Frontal cortex (tissue), 4 donors: Measurements from ENCODE around the gene RRP8. TPM values are rescaled to one million over a fixed set of nuclear protein-coding genes. Genes with fewer than 3 reads are reported as not detected.

Experiments used
- DNase-seq, 2 donors: peaks; one replicate each; pipeline ENCODE4 v3.0.0; 2012; ENCODE audit warnings: low spot score in 2 of 2
- FAIRE-seq: peaks from 2 replicates; lab custom pipeline; 2012; peaks lifted over from hg19 to GRCh38; lab: Jason Lieb, UNC
- total RNA-seq: library from RNA; depleted of rRNA; stranded (reverse); fragments of >200 nt; gene quantifications from one replicate; pipeline ENCODE4 v1.2.3, GENCODE V29; 2014
- donor health status: control.
- donor health status: control.
- donor health status: control.

Gene RRP8
- total RNA-seq, 1 donor from 2014 or later: 11.4 TPM

GRCh38 chr11:6633422-6634408 lies 30.3 kb upstream of the RRP8 start:
- FAIRE-seq (no peak), DNase-seq (no peak)

- DNase-seq (no peak), FAIRE-seq (no peak)
Observed at GRCh38 chr11:6632116-6633073, 29.0 kb upstream of the RRP8 start.

GRCh38 chr11:6631361-6631890 lies 28.0 kb upstream of the RRP8 start:
- FAIRE-seq (no peak), DNase-seq (no peak)

GRCh38 chr11:6630632-6631291 lies 27.3 kb upstream of the RRP8 start:
- DNase-seq: no peak

GRCh38 chr11:6629892-6630631 lies 26.6 kb upstream of the RRP8 start:
- DNase-seq (no peak), FAIRE-seq (no peak)

More at GRCh38 chr11:6630632-6631291, 27.3 kb upstream of the RRP8 start:
- FAIRE-seq: no peak

- FAIRE-seq (no peak), DNase-seq (no peak)
Observed at GRCh38 chr11:6629573-6629891, 26.1 kb upstream of the RRP8 start.

- DNase-seq (no peak), FAIRE-seq (no peak)
Observed at GRCh38 chr11:6628526-6628925, 25.1 kb upstream of the RRP8 start.

GRCh38 chr11:6627762-6628241 lies 24.4 kb upstream of the RRP8 start:
- no peak for FAIRE-seq
- no peak for DNase-seq

GRCh38 chr11:6626971-6627761 lies 23.8 kb upstream of the RRP8 start:
- DNase-seq: peak; percentile 62 to 63
- no peak for FAIRE-seq

GRCh38 chr11:6625832-6626420 lies 22.5 kb upstream of the RRP8 start:
- FAIRE-seq: no peak
- DNase-seq: no peak

- DNase-seq: no peak
- FAIRE-seq: no peak
Observed at GRCh38 chr11:6625156-6625831, 21.9 kb upstream of the RRP8 start.

- DNase-seq (no peak), FAIRE-seq (no peak)
Observed at GRCh38 chr11:6623391-6624363, 20.3 kb upstream of the RRP8 start.

- no peak for DNase-seq
- no peak for FAIRE-seq
Observed at GRCh38 chr11:6622261-6623171, 19.1 kb upstream of the RRP8 start.

GRCh38 chr11:6621711-6622211 lies 18.3 kb upstream of the RRP8 start:
- FAIRE-seq (no peak), DNase-seq (no peak)

- DNase-seq: no peak
- no peak for FAIRE-seq
Observed at GRCh38 chr11:6620636-6621035, 17.2 kb upstream of the RRP8 start.
